ENCODE measurements around the gene MACROH2A2.

The MACROH2A2 gene

GRCh38 chr10:70130878-70131559 is 78.4 kb downstream of the MACROH2A2 start:
- no peak for DNase-seq (ENCODE audit: low read depth)

GRCh38 chr10:70131560-70131937 is 78.9 kb downstream of the MACROH2A2 start:
- no peak for DNase-seq (ENCODE audit: low read depth)

GRCh38 chr10:70132098-70133029 is 79.7 kb downstream of the MACROH2A2 start, which contains the start of gene AIFM2:
Gene AIFM2, minus strand, starts transcription at chr10:70132825. Its CDS starts 8,741 bp downstream, at chr10:70124084.
- no peak for DNase-seq (ENCODE audit: low read depth)

DNA sequence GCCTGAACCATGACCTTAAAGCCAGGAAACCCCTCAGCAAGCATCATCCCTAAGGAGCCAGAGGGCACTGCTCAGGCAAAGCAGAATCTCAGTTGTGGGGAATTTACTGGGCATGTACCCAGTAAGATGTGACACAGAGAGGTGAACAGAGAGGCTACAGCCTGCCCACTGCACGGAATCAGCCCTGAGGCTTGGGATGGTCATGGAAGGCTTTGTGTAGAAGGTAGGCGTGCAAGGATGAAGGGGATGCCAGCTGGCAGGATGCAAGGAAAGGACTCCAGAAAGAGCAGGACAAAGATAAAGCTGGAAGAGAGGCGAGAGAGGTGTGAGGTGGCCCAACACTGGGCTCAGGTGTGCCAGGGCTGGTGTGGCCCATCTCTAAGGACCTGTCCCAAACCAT is 82.4 kb downstream of the MACROH2A2 start:
- no peak for DNase-seq (ENCODE audit: low read depth)

DNA sequence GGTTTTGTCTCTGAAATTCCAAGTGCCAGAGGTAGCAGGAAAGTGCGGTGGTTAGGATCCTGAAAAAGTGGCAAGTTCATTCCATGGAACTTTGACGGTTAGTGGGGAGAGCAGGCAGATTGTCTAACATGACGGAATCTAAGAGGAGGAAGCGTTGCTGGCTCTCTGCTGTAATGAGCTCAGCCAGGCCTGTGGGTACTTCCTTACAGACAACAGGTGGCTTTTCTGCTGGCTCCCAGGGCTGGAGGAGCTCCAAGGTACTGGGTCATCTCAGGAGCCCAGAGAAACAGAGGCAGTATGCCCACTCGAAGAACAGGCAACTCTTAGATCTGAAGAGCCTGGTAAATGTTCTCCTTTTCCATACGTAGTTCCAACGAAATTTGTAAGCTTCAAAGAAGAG is 83.0 kb downstream of the MACROH2A2 start:
- no peak for DNase-seq (ENCODE audit: low read depth)

- no peak for DNase-seq (ENCODE audit: low read depth)
Measured at GRCh38 chr10:70137135-70137534, 84.5 kb downstream of the MACROH2A2 start.

- no peak for DNase-seq (ENCODE audit: low read depth)
Measured at GRCh38 chr10:70137927-70138883, 85.6 kb downstream of the MACROH2A2 start.

DNA sequence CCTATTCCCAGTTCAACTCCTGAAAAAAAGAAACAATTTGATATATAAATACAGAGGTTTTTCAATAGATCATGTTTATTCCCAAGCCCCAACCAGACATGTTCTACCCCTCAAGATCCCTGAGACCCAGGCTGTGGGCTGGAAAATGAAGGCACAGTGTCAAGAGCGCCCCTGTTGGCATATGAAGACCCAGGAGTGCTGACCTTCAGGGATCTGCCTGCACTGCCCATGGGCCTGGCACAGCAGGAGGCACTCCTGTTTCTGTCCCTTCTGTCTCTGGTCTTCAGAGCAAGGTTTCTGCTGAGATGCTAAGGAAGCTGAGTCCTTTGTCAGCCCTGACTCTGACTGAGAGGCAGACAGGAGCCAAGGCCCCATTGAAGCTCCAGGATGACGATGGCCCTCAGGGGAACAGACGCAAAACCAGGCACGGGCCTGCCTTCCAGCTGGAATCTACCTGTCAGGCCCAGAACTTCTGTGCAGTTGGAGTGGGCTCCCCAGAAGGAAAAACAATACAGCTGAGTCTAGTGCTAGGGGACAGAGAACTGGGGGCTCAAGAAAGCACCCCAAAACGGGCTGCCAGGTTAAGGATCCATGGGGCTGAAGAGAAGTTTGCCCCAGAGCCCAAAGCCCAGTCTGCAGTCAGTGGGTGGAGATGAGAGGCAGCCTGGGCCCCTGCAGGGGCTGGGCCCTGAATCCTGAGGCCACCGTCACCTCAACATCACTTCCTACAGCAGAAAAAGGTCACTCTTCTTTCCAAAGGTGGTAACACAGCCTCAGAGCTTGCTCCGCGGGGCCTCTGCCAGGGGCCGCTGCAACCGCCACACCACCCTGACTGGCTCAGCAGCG is 86.7 kb downstream of the MACROH2A2 start:
- no peak for DNase-seq (ENCODE audit: low read depth)

- DNase-seq (ENCODE audit: low read depth), result no peak
Measured at GRCh38 chr10:70139997-70140250, 87.3 kb downstream of the MACROH2A2 start.

DNA sequence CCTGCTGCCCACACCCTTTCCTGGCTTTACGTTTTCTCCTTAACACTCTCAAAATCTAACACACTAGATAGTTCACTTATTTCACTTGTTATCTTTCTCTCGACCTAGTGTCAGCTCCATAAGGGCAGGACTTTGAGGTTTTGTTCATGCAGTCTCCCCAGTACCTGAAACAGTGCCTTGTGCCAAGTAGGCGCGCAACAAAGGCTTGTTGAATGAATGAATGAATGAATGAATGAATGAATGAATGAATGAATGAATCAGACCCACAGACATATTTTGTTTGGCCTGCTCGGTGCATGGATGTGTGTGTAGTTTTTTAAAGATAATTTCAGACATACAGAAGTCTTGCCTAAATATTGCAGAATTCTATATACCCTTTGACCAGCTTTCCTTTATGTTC is 87.7 kb downstream of the MACROH2A2 start:
- no peak for DNase-seq (ENCODE audit: low read depth)

DNA sequence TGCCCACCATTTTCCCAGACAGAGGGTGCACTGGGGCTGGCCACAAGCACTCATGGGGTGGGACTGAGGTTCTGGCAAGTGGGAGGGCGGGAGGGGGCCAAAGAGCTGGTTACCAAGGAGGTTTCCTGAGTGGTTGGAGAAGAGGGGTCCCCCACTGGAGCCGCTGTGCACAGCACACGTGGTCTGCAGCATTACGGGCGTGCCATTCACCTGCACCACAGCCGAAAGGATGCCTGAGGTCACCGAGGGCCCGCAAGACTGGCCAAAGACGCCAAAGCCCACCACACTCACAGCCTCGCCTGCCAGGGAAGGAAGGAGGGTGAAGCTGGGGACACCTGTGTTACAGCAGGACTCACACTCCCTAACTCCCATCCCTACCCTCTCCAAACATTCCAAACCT is 89.9 kb downstream of the MACROH2A2 start:
- DNase-seq (ENCODE audit: low read depth), result no peak

GRCh38 chr10:70144372-70145110 is 91.9 kb downstream of the MACROH2A2 start:
- DNase-seq (ENCODE audit: low read depth), result no peak

- DNase-seq (ENCODE audit: low read depth), result no peak
Measured at GRCh38 chr10:70145166-70145665, 92.6 kb downstream of the MACROH2A2 start.

DNA sequence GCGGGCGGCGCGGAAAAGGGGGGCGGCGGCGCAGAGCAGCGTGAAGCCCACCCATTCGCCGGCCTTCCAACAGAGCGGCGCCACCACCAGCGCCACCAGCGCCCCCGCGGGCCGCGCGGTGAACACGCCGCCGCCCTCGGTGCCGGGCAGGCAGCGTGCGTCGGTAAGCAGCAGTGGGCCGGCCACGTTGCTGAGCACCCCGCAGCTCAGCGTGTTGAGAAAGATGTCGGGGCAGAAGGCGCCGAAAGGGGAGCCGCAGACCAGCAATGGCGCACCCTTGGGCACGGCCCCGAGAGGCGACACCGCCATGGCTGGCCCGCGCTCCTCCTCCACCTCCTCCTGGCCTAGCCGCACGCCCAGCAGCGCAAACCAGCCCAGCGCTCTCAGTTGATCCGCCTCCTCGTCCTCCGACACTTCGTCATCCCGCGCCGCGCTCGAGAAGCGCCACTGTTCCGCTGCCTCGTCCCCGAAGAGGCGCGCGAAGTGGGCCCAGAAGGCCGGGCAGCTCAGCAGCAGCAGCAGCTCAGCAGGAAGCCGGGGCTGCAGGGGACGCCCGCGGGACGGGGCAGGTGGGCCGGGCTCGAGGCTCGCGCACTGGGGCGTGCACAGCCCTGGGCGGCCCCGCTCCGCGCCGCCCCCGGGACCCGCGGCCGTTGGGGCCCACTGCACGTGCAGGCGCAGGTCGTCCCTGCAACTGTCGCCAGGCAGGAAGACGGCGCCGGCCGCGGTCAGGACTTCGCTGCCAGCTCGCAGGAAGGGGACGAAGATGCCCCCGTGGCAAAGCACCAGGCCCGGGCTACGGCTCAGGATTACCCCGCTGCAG is 93.2 kb downstream of the MACROH2A2 start:
- DNase-seq (ENCODE audit: low read depth), result peak; percentile 26

DNA sequence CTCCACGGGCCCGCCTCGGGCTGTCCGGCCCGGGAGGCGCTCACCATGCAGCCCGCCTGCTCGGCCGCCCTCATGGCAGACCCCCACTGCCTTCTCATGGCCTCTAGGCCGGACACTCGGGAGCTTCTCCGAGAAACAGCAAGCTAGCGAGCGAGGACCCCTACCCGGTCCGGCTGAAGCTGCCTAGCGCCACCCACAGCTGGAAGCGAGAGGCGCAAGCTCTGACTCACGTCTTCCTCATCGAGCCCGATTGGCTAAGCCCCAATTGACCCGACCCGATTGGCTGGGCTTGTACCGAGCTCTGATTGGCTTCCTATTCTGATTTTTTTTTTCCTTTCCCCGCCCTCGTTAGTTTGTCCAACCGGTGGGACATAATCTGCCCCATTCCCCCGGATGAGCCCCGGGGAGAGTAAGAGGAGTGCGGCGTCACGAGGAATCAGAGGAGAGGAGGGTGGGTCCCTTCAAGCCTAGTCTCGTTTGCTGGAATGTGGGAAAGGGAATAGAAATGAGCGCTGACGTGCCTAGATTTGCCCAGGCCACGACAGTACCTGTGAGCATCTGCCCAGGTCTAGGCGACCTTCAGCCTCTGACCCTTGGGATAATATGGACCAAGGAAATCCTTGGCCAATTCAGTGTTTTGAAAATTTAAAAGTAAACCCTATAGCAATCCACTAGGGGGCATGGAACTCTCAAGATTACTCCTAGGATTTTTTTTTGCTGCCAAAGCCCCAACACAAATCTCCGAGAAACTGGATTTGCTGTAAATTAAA is 94.0 kb downstream of the MACROH2A2 start, which contains the start of gene TYSND1:
TYSND1 (minus strand) TSS at position 212 of the 770 bp plus-strand sequence; CDS start at position 98, 114 bp downstream.
- peak; percentile 84 for DNase-seq (ENCODE audit: low read depth)

DNA sequence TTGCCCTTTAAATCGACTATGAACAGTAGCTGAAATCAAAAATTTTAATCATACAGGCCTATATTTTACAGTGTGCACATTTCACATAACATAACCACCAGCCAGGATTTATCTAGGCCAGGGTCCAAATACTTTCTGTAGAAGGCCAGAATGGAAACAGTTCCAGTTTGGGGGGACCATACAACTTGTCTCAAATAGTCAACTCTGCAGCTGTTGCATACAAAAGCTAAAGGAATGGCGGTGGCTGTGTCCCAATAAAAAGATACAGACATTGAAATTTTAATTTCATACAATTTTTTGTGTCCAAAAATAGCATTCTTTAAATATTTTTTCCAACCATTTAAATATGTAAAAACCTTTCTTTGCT is 94.6 kb downstream of the MACROH2A2 start:
- no peak for DNase-seq (ENCODE audit: low read depth)

DNA sequence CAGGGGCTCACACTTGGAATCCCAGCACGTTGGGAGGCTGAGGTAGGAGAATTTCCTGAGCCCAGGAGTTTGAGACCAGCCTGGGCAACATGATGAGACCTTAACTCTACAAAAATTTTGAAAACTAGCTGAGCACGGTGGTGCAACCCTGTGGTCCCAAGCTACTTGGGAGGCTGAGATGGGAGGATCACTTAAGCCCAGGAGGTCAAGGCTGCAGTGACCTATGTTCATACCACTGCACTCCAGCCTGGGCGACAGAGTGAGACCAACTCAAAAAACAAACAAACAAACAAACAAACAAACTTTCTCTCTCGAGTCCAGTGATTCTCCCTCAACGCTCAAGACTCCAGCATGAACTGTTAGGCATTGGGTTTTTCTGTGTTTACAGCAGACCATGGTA is 95.9 kb downstream of the MACROH2A2 start:
- DNase-seq (ENCODE audit: low read depth), result no peak

DNA sequence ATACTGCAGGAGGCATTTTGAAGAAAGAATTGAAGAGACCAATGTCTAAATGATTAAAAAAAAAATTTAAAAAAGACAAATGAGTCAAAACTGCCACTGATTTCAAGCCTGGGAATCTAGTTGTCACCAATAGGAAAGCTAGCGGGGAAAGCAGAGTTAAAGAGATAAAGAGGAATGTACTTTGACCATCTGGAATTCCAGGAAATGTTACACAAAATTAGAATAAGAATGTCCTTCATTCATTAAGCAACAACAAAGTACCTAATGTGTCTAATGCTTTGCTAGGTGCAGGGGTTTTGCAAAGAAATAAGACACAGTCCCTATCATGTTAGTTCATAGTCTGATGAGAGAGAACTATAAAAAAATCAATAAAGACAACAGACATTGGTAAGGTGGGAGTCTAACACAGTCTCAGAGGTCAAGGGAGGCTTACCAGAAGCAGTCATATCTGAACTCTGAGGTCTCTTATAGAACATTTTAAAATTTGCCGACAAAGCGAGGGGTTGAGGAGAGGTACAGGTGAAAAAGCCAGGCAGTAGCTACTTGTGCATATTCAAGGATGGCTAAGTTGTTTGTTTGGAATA is 102.7 kb downstream of the MACROH2A2 start:
- no peak for DNase-seq (ENCODE audit: low read depth)

Measured in stimulated activated CD8-positive, alpha-beta memory T cell treated with anti-CD3 and anti-CD28 coated beads, Interleukin-15, amount 100 ng/mL, for 1 hour (primary cell).